ENCODE results near the gene PPP1R3G.
"Not testable (repeated sequence)": the region's sequence is repeated elsewhere in the genome, so short reads cannot be mapped to it uniquely, and the experiment has no call there.

The PPP1R3G gene

GRCh38 chr6:5084781-5085647 is at the start of gene PPP1R3G:
Gene PPP1R3G (plus strand): TSS chr6:5085341. CDS start chr6:5085486, 145 bp downstream.
- DNase-seq = no peak

GRCh38 chr6:5036269-5036668 is 48.9 kb upstream of the PPP1R3G start:
- DNase-seq = no peak

GRCh38 chr6:5041955-5042354 is 43.2 kb upstream of the PPP1R3G start:
- DNase-seq = no peak

GRCh38 chr6:5042436-5042835 is 42.7 kb upstream of the PPP1R3G start:
- no peak for DNase-seq

- DNase-seq = no peak
Observed at GRCh38 chr6:5044866-5045265, 40.3 kb upstream of the PPP1R3G start.

GRCh38 chr6:5045416-5045815 is 39.7 kb upstream of the PPP1R3G start:
- no peak for DNase-seq

GRCh38 chr6:5046430-5046829 is 38.7 kb upstream of the PPP1R3G start:
- DNase-seq = no peak

- no peak for DNase-seq
Observed at GRCh38 chr6:5050009-5050408, 35.1 kb upstream of the PPP1R3G start.

- no peak for DNase-seq
Observed at GRCh38 chr6:5051394-5051793, 33.7 kb upstream of the PPP1R3G start.

- DNase-seq = no peak
Observed at GRCh38 chr6:5053038-5053437, 32.1 kb upstream of the PPP1R3G start.

- DNase-seq = no peak
Observed at GRCh38 chr6:5053864-5054244, 31.3 kb upstream of the PPP1R3G start.

- DNase-seq = no peak
Observed at GRCh38 chr6:5054245-5054873, 30.8 kb upstream of the PPP1R3G start.

GRCh38 chr6:5055118-5055517 is 30.0 kb upstream of the PPP1R3G start:
- no peak for DNase-seq

- DNase-seq = no peak
Observed at GRCh38 chr6:5058254-5058653, 26.9 kb upstream of the PPP1R3G start.

GRCh38 chr6:5059036-5059896 is 25.9 kb upstream of the PPP1R3G start:
- no peak for DNase-seq

- not testable (repeated sequence) for DNase-seq
Observed at GRCh38 chr6:5060439-5060838, 24.7 kb upstream of the PPP1R3G start.

GRCh38 chr6:5061152-5061551 is 24.0 kb upstream of the PPP1R3G start:
- DNase-seq = no peak

GRCh38 chr6:5063617-5064016 is 21.5 kb upstream of the PPP1R3G start:
- no peak for DNase-seq

- DNase-seq = no peak
Observed at GRCh38 chr6:5066456-5067093, 18.6 kb upstream of the PPP1R3G start.

GRCh38 chr6:5067305-5067704 is 17.8 kb upstream of the PPP1R3G start:
- DNase-seq = no peak

GRCh38 chr6:5068153-5068751 is 16.9 kb upstream of the PPP1R3G start:
- DNase-seq = no peak

GRCh38 chr6:5071216-5071615 is 13.9 kb upstream of the PPP1R3G start:
- DNase-seq = no peak

GRCh38 chr6:5072440-5072839 is 12.7 kb upstream of the PPP1R3G start:
- no peak for DNase-seq
